Colonic mucosa (tissue), 4 donors: Measurements from ENCODE around the gene CUTA. TPM values are rescaled to one million over a fixed set of nuclear protein-coding genes. Genes with fewer than 3 reads are reported as not detected.

Experiments used
- DNase-seq: peaks from one replicate; pipeline ENCODE4 v3.0.0-alpha.2; 2020
- H3K27ac ChIP-seq: fragments of 200-600 bp; one replicate; pipeline ENCODE4 v1.8.0; 2021
- H3K27me3 ChIP-seq: fragments of 200-600 bp; one replicate; pipeline ENCODE4 v1.8.0; 2021
- H3K36me3 ChIP-seq: fragments of 200-600 bp; one replicate; pipeline ENCODE4 v1.8.0; 2021
- H3K4me1 ChIP-seq: fragments of 200-600 bp; one replicate; pipeline ENCODE4 v1.8.0; 2021; ENCODE audit warnings: mild to moderate bottlenecking
- H3K4me3 ChIP-seq: fragments of 200-600 bp; one replicate; pipeline ENCODE4 v1.8.0; 2021
- H3K9ac ChIP-seq, 2 donors: one replicate each; pipeline ENCODE4 v1.7.0; 2013; ENCODE audit warnings: control low read depth in 2 of 2, low read depth in 2 of 2, low read length in 2 of 2
- H3K9me3 ChIP-seq: fragments of 200-600 bp; one replicate; pipeline ENCODE4 v1.8.0; 2021
- CTCF ChIP-seq: fragments of 200-600 bp; IDR thresholded peaks from one replicate; pipeline ENCODE4 v1.8.0; 2022; ENCODE audit warnings: antibody characterized with exemption, mild to moderate bottlenecking
- intact Hi-C: fragments of 100-400 bp; cut with DNase I; formaldehyde crosslinking; loops from one replicate; pipeline ENCODE4 v1.14.1; 2022
- total RNA-seq, 2 donors: library from RNA; stranded (reverse); fragmentation: NEBNext Ultra II Directional in 1 of 2; extraction: Animal tissue kit (Norgen Biotek cat#: 25700) in 1 of 2; gene quantifications; one replicate each; pipeline ENCODE4 v1.2.1, GENCODE V29; 2021
- donor health status: healthy.
- donor health status: DM: no; HTN: no; CAD: no.
- donor health status: DM: no; HTN: no; CAD: no.

Gene CUTA
- total RNA-seq, 2 donors from 2014 or later = 145 to 172 TPM

GRCh38 chr6:33456156-33456555 is 38.2 kb upstream of the CUTA start:
- Histone ChIP-seq H3K4me1 (no peaks in the 10 kb centered on the region), H3K27me3 (no peaks in the 10 kb centered on the region), H3K9ac (no peak overlapping the region), H3K9me3 (no peaks in the 10 kb centered on the region), H3K27ac (no peak overlapping the region), H3K4me3 (no peak overlapping the region), H3K36me3 (no peaks in the 10 kb centered on the region)
- intact Hi-C loops = no loop called here
- no peak for DNase-seq
- TF ChIP-seq CTCF = no peak

GRCh38 chr6:33455051-33455450 is 37.1 kb upstream of the CUTA start:
- TF ChIP-seq CTCF = no peak
- H3K27me3 ChIP-seq = no peaks in the 10 kb centered on the region
- H3K9ac ChIP-seq = peak overlapping the region; percentile 40 to 79
- H3K4me3 ChIP-seq = peak overlapping the region; percentile 93
- H3K4me1 ChIP-seq = no peaks in the 10 kb centered on the region
- H3K36me3 ChIP-seq = no peaks in the 10 kb centered on the region
- DNase-seq = no peak
- intact Hi-C loops = no loop called here
- no peaks in the 10 kb centered on the region for H3K9me3 ChIP-seq
- H3K27ac ChIP-seq = no peak overlapping the region

DNA sequence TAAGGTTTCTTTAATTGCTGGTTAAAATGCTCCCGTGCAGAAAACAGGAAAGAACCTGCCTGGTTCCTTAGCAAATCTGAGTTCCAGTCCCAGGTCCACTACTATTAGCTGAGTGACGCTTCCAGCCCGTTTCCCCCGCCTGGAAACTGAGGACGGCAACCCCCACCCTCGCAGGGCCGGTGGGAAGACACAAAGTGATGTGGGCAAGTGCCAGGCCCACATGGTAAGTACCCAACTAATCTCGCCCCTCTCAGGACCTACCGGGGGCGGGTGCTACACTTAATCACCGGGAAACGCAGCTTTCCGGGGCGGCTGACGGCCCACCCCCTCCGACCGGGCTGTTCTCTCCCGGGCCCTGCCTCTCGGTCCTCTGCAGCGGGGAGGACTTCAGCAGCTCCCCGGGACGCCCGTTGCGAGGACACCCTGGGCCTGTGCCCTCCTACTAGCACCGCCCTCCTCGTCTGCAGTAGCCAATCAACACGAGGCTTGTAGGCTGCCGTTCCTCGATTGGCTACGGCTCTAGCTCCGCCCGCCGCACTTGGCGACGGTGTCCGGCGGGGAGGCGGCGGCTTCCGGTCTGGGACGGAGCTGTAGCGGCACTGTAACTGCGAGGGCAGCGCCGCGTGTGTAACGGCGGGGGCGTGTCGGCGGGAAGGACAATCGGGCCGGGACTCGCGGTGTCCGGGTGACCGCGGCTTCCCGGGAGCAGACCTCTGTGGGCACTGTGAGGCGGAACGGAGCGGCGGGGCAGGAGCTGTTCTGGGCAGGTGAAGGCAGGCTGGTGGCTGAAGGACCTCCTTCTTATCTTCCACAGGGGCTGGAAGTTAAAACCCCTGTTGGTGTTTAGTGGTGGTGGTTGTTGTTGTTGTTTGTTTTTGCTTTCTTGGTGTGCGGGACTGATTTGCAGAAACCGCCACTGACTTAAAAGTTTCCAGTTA is 36.4 kb upstream of the CUTA start, which contains the start of gene ZBTB9:
Gene ZBTB9, plus strand, starts transcription at position 568 of the 938 bp plus-strand sequence. CDS start 525 bp downstream, outside the sequence.
- peak within 1 kb of the TSS; percentile 79 to 88 for H3K9ac ChIP-seq
- intact Hi-C loops = no loop called here
- H3K4me3 ChIP-seq = peak within 1 kb of the TSS; percentile 93
- no peak for TF ChIP-seq CTCF
- peak within 1 kb of the TSS; percentile 80 for H3K27ac ChIP-seq
- no peaks in the 10 kb centered on the region for H3K36me3 ChIP-seq
- H3K27me3 ChIP-seq = no peaks in the 10 kb centered on the region
- peak; percentile 97 for DNase-seq
- H3K9me3 ChIP-seq = no peaks in the 10 kb centered on the region
- no peaks in the 10 kb centered on the region for H3K4me1 ChIP-seq

- H3K27ac ChIP-seq = peak overlapping the region; percentile 80
- H3K4me1 ChIP-seq = no peaks in the 10 kb centered on the region
- no peak for TF ChIP-seq CTCF
- intact Hi-C loops = no loop called here
- peak overlapping the region; percentile 79 to 88 for H3K9ac ChIP-seq
- H3K4me3 ChIP-seq = peak overlapping the region; percentile 93
- no peak for DNase-seq
- H3K27me3 ChIP-seq = no peaks in the 10 kb centered on the region
- no peaks in the 10 kb centered on the region for H3K9me3 ChIP-seq
- H3K36me3 ChIP-seq = no peaks in the 10 kb centered on the region
Observed at GRCh38 chr6:33453393-33454008, 35.6 kb upstream of the CUTA start.

DNA sequence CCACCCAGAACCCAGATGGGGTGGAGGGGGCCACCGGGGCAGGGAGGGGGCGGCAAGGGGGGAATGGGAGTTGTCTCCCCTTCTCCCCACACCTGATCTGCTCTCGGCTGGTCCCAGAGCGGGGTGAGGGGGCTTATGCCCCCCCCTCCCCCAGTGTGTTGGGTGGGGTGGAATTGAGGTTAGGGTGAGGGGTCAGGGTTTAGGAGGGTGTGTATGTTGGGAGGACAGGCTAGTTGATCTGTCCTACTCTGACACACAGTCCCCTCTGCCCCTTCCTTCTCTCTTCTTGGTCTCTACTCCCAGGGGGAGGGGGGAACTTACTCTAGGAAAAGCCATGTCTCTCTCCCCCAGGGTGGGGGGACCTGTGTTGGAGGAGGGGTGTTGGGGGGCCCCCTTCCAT is 34.6 kb upstream of the CUTA start:
- no peaks in the 10 kb centered on the region for H3K36me3 ChIP-seq
- H3K27me3 ChIP-seq = no peaks in the 10 kb centered on the region
- H3K27ac ChIP-seq = no peak overlapping the region
- no peak for DNase-seq
- no peak overlapping the region for H3K4me3 ChIP-seq
- intact Hi-C loops = no loop called here
- H3K9ac ChIP-seq = no peak overlapping the region
- no peaks in the 10 kb centered on the region for H3K4me1 ChIP-seq
- no peak for TF ChIP-seq CTCF
- H3K9me3 ChIP-seq = no peaks in the 10 kb centered on the region
